HFF-Myc (cell line): ENCODE data around the gene WNT11.

Source experiments
- DNase-seq: peaks from one replicate; pipeline ENCODE4 v3.0.0-alpha.2; 2011; ENCODE audit warnings: low read depth; ENCODE audit errors: extremely low read depth
- H3K4me3 ChIP-seq: replicated peaks from 2 replicates; pipeline ENCODE4 v1.5.1; 2011; ENCODE audit warnings: low read depth, mild to moderate bottlenecking, control low read depth, low read length
- TF ChIP-seq, protein P1 (sequence below): IDR thresholded peaks from 2 replicates; pipeline ENCODE4 v1.5.1; 2012; ENCODE audit warnings: mild to moderate bottlenecking, low read depth, low read length, control low read depth; ENCODE audit errors: missing control alignments

WNT11 gene

DNA sequence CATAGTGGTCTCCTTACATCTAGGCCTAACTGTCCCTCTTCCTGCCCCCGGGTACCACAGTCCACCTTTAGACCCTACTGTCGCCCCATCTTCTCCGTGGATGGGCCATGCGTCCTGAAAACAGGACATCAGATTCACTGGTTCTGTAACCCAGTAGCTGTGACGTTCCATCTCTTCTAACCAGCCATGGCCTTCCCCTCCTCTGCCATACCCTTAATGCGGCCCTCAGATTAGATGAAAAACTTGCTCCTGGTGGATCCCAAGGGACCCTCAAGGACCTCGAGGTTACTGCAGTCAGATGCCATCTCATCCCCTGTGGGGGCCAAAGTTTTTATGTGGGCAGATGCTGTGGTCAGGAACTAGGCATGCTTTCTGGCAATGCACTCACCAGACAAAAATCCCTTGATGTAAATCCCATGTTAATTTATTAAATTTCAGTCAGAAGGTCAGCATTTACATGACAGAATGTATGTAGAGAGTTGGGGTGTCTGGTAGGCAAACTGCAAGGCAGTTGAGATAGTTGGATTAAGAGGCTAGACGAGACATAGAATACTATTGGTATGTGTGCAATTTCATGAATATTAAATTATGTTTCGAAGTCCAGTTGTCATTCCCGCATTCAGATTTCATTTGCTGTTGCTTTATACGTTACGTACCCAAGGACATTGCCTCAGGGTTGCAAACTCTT, 64.3 kb downstream of the WNT11 start:
- TF ChIP-seq, protein P1, sequence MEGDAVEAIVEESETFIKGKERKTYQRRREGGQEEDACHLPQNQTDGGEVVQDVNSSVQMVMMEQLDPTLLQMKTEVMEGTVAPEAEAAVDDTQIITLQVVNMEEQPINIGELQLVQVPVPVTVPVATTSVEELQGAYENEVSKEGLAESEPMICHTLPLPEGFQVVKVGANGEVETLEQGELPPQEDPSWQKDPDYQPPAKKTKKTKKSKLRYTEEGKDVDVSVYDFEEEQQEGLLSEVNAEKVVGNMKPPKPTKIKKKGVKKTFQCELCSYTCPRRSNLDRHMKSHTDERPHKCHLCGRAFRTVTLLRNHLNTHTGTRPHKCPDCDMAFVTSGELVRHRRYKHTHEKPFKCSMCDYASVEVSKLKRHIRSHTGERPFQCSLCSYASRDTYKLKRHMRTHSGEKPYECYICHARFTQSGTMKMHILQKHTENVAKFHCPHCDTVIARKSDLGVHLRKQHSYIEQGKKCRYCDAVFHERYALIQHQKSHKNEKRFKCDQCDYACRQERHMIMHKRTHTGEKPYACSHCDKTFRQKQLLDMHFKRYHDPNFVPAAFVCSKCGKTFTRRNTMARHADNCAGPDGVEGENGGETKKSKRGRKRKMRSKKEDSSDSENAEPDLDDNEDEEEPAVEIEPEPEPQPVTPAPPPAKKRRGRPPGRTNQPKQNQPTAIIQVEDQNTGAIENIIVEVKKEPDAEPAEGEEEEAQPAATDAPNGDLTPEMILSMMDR, result no peak
- no peak for DNase-seq

GRCh38 chr11:76140912-76141574, 65.3 kb downstream of the WNT11 start:
- DNase-seq, result no peak
- no peak overlapping the region for H3K4me3 ChIP-seq
- TF ChIP-seq, protein P1, result no peak

More for the DNA sequence above, 64.3 kb downstream of the WNT11 start:
- no peak overlapping the region for H3K4me3 ChIP-seq

- peak; percentile 32 for DNase-seq
- H3K4me3 ChIP-seq, result no peak overlapping the region
- TF ChIP-seq, protein P1, result no peak
Measured at GRCh38 chr11:76139314-76139713, 67.0 kb downstream of the WNT11 start.
